OCI-LY1 (cell line): ENCODE results near the gene PDE11A.

ENCODE experiments used
- H2AFZ ChIP-seq: fragments of 200-600 bp; sonication (generic), shearing (Covaris generic); 2 replicates; pipeline ENCODE4 v1.6.0; 2014; ENCODE audit warnings: antibody characterized with exemption, mild to moderate bottlenecking, low read length
- H3F3A ChIP-seq: fragments of 200-600 bp; sonication (generic), shearing (Covaris generic); 2 replicates; pipeline ENCODE4 v1.6.0; 2014; ENCODE audit warnings: mild to moderate bottlenecking, antibody characterized with exemption, low read length, moderate library complexity; ENCODE audit not compliant: insufficient read depth
- H3K27ac ChIP-seq: fragments of 200-600 bp; sonication (generic); 2 replicates; pipeline ENCODE4 v1.5.1; 2014; ENCODE audit warnings: low read length, mixed run types, mild to moderate bottlenecking, low read depth; ENCODE audit not compliant: poor library complexity, severe bottlenecking
- H3K27me3 ChIP-seq: fragments of 200-600 bp; sonication (generic); 2 replicates; pipeline ENCODE4 v1.6.0; 2014; ENCODE audit warnings: antibody characterized with exemption, mild to moderate bottlenecking, low read length, moderate library complexity; ENCODE audit not compliant: insufficient read depth
- H3K36me3 ChIP-seq: fragments of 200-600 bp; sonication (generic); 2 replicates; pipeline ENCODE4 v1.6.1; 2014; ENCODE audit warnings: mild to moderate bottlenecking, antibody characterized with exemption, low read length, moderate library complexity, mixed read lengths; ENCODE audit not compliant: insufficient read depth
- H3K4me1 ChIP-seq: fragments of 200-600 bp; sonication (generic); 2 replicates; pipeline ENCODE4 v1.5.1; 2014; ENCODE audit warnings: mild to moderate bottlenecking, low read length, moderate library complexity; ENCODE audit not compliant: insufficient read depth, severe bottlenecking
- H3K4me2 ChIP-seq: fragments of 200-600 bp; sonication (generic), shearing (Covaris generic); 2 replicates; pipeline ENCODE4 v1.6.1; 2014; ENCODE audit warnings: low read length
- H3K4me3 ChIP-seq: fragments of 200-600 bp; sonication (generic); 2 replicates; pipeline ENCODE4 v1.5.1; 2014; ENCODE audit warnings: low read length, low read depth, mild to moderate bottlenecking, mixed read lengths; ENCODE audit not compliant: poor library complexity, severe bottlenecking
- H3K79me2 ChIP-seq: fragments of 200-600 bp; shearing (Covaris generic); 2 replicates; pipeline ENCODE4 v1.6.1; 2016; ENCODE audit warnings: mixed run types, low read length, mixed read lengths; ENCODE audit not compliant: insufficient read depth
- H3K9ac ChIP-seq: fragments of 200-600 bp; sonication (generic), shearing (Covaris generic); 2 replicates; pipeline ENCODE4 v1.6.1; 2014; ENCODE audit warnings: mild to moderate bottlenecking, low read length, mixed read lengths
- H3K9me2 ChIP-seq: fragments of 200-600 bp; sonication (generic), shearing (Covaris generic); 2 replicates; pipeline ENCODE4 v1.6.1; 2014; ENCODE audit warnings: low read depth, mild to moderate bottlenecking, low read length, mixed read lengths
- H3K9me3 ChIP-seq: fragments of 200-600 bp; shearing (Covaris generic); 2 replicates; pipeline ENCODE4 v1.6.1; 2014; ENCODE audit warnings: low read length, mixed read lengths
- H4K20me1 ChIP-seq: fragments of 200-600 bp; sonication (generic), shearing (Covaris generic); 2 replicates; pipeline ENCODE4 v1.6.0; 2016; ENCODE audit warnings: mild to moderate bottlenecking, low read length; ENCODE audit not compliant: insufficient read depth
- EZH2 ChIP-seq: fragments of 200-600 bp; sonication (generic), shearing (Covaris generic); IDR thresholded peaks from 2 replicates; pipeline ENCODE4 v1.8.0; 2017; ENCODE audit warnings: borderline replicate concordance, mixed run types, mild to moderate bottlenecking, antibody characterized with exemption, low read length, moderate library complexity, mixed read lengths
- TF ChIP-seq, protein P1 (sequence below): fragments of 200-600 bp; sonication (generic), shearing (Covaris generic); IDR thresholded peaks from 2 replicates; pipeline ENCODE4 v1.5.1; 2017; ENCODE audit warnings: mild to moderate bottlenecking, antibody characterized with exemption, low read length, moderate library complexity, mixed read lengths

The PDE11A gene

DNA sequence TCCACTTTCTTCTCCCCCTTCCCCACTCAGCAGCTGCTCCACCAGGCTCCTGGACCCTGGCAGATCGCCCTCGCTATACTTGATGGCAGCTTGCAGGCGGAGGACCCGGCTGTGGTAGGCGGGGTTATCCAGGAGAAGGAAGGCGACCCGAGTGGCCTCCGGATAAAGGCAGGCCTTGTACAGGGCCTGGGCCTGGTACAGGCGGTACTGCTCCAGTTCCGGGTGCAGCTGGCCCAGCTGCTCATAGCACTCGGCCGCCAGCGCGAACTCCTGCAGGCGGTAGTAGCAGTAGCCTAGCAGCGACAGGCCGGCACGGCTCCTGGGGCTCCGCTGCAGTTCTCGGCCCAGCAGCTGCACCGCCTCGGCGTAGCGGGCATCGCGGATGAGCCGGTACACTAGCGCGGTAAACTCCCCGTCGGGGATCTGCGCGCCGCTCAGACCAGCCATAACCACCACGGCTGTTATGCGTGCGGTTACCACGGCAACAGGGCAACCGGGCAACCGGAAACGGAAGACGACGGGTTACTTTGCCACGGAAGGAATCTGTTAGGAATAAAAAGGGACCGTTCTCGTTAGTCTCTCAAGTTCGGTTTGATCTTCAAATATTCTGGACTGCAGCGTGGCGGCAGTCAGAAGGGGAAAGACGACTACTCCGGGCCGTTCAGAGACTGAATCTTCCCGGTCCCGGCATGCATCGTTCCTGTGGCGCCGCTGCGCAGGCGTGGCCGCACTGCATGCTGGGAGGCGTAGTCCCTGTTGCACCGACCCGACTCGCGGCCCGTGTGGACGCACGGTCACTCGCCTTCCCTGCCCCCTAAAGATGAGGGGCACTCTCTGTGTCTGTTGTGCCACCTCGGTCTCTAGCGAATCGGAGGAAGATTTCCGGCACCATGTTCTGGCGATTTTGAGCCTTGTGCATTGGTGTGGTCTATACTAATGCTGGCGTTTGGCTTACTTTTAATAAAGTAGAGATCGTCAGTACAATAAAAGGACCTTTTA lies 454.0 kb downstream of the PDE11A start:
- H3K4me2 ChIP-seq = peak overlapping the region; percentile 94
- no peaks in the 10 kb centered on the region for H4K20me1 ChIP-seq
- H3K79me2 ChIP-seq = no peaks in the 10 kb centered on the region
- H3K9me3 ChIP-seq = 0 out of 2 replicates have a peak, but pooled peaks cover 3% of the 10 kb centered on the region
- no peaks in the 10 kb centered on the region for H3K9me2 ChIP-seq
- TF ChIP-seq EZH2 = no peak
- TF ChIP-seq, protein P1, sequence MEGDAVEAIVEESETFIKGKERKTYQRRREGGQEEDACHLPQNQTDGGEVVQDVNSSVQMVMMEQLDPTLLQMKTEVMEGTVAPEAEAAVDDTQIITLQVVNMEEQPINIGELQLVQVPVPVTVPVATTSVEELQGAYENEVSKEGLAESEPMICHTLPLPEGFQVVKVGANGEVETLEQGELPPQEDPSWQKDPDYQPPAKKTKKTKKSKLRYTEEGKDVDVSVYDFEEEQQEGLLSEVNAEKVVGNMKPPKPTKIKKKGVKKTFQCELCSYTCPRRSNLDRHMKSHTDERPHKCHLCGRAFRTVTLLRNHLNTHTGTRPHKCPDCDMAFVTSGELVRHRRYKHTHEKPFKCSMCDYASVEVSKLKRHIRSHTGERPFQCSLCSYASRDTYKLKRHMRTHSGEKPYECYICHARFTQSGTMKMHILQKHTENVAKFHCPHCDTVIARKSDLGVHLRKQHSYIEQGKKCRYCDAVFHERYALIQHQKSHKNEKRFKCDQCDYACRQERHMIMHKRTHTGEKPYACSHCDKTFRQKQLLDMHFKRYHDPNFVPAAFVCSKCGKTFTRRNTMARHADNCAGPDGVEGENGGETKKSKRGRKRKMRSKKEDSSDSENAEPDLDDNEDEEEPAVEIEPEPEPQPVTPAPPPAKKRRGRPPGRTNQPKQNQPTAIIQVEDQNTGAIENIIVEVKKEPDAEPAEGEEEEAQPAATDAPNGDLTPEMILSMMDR = no peak
- no peaks in the 10 kb centered on the region for H3K27me3 ChIP-seq
- H3K4me1 ChIP-seq = peaks cover 26% of the 10 kb centered on the region
- peak overlapping the region; percentile 84 for H3K27ac ChIP-seq
- peak overlapping the region; percentile 78 for H3K4me3 ChIP-seq
- H3F3A ChIP-seq = no peaks in the 10 kb centered on the region
- H3K9ac ChIP-seq = peak overlapping the region; percentile 82
- peak overlapping the region; percentile 97 for H2AFZ ChIP-seq
- no peaks in the 10 kb centered on the region for H3K36me3 ChIP-seq

DNA sequence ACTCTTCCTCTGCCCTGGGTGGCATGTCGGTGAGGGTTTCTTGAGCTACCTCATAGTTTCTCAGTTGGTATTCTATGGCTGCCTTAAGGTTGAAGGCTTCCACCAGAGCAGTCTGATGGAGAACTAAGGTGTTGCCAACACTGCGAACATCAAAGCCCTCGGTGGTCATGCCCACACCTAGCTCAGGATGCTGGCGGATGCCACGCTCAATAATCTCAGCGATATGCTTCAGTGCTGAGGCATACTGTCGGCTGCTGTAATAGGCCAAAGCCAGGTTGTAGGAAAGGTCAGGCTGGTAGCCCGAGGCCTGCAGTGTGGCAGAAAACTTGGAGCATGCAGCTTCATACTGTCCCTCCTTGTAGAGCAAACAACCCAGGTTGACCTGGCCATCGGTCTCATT lies 454.7 kb downstream of the PDE11A start:
- Histone ChIP-seq H3K4me3 (peak overlapping the region; percentile 78), H2AFZ (no peak overlapping the region), H3K9me2 (no peaks in the 10 kb centered on the region), H3K36me3 (no peaks in the 10 kb centered on the region), H3K4me1 (peaks cover 19% of the 10 kb centered on the region), H3K27ac (no peak overlapping the region), H3K79me2 (no peaks in the 10 kb centered on the region), H3K4me2 (peak overlapping the region; percentile 94), H4K20me1 (no peaks in the 10 kb centered on the region), H3K27me3 (no peaks in the 10 kb centered on the region), H3K9me3 (peaks cover 3% of the 10 kb centered on the region; the same call in 1 of the 2 replicates), H3F3A (no peaks in the 10 kb centered on the region), H3K9ac (no peak overlapping the region; the same call in 1 of the 2 replicates)
- TF ChIP-seq, protein P1 = no peak
- no peak for TF ChIP-seq EZH2

DNA sequence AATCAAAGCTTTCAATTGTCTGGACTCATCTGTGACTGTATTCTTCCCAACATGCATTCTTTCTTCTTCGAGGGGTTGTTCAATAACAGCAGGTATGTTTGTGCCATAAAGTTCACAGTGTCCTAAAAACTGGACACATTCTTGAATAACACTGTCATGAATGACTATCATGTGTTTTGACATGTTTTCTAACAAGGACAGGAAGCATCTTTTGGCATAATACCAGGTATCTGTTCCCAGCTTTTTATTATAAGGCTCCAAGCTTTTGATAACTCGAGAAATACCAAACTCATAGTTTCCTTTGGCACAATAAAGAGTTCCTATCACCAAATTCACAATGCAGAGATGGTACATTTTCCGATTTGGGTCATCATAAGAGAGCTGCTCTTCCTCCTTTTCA lies 455.8 kb downstream of the PDE11A start:
- no peak overlapping the region for H3K4me3 ChIP-seq
- no peaks in the 10 kb centered on the region for H3K9me2 ChIP-seq
- no peak overlapping the region for H3K27ac ChIP-seq
- no peaks in the 10 kb centered on the region for H3K79me2 ChIP-seq
- H3K36me3 ChIP-seq = no peaks in the 10 kb centered on the region
- H4K20me1 ChIP-seq = no peaks in the 10 kb centered on the region
- peaks cover 13% of the 10 kb centered on the region for H3K4me1 ChIP-seq
- peaks cover 3% of the 10 kb centered on the region; the same call in 1 of the 2 replicates for H3K9me3 ChIP-seq
- no peak overlapping the region for H3K4me2 ChIP-seq
- no peak for TF ChIP-seq EZH2
- TF ChIP-seq, protein P1 = no peak
- no peak overlapping the region for H2AFZ ChIP-seq
- H3K27me3 ChIP-seq = no peaks in the 10 kb centered on the region
- H3F3A ChIP-seq = no peaks in the 10 kb centered on the region
- H3K9ac ChIP-seq = no peak overlapping the region
